HK-2 (cell line): ENCODE data around the gene CD99.

Source experiments
- DNase-seq: peaks from one replicate; pipeline ENCODE4 v3.0.0-alpha.2; 2018; ENCODE audit not compliant: unreplicated experiment

Gene CD99

DNA sequence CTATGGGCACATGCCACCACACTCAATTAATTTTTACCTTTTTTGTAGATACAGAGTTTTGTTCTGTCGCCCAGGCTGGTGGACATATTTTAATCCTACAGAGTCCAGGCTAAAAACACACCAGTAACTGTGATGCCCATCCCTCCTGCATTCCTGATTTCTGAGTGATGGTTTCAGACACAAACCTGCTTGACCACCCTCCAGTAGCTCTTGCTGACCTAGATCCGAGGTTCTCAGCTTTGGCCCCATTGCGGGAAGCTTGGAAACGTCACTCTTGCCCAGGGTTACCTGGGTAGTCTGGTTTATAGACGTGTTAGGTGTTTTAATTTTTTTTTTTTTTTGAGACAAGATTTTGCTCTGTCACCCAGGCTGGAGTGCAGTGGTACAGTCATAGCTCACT lies 7.5 kb downstream of the CD99 start:
- no peak for DNase-seq

DNA sequence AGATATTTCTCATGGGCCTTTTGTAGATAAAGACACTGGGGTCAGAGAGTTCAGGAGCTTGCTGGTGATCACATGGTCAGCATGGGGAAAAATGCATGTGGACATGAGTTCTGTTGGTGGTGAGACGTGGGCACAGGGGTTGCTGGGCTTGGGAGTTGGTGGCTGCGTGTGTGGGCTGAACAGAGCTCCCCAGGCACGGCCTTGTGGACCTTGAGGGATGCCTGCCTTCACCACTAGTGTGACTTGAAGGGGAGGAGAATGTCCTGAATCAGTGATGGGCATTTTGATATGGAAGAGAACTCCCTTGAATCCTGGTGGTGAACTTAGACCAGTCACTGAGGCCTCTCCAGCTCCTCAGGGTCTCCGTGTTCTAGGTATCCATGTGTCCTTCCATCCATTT lies 8.9 kb downstream of the CD99 start:
- no peak for DNase-seq

DNA sequence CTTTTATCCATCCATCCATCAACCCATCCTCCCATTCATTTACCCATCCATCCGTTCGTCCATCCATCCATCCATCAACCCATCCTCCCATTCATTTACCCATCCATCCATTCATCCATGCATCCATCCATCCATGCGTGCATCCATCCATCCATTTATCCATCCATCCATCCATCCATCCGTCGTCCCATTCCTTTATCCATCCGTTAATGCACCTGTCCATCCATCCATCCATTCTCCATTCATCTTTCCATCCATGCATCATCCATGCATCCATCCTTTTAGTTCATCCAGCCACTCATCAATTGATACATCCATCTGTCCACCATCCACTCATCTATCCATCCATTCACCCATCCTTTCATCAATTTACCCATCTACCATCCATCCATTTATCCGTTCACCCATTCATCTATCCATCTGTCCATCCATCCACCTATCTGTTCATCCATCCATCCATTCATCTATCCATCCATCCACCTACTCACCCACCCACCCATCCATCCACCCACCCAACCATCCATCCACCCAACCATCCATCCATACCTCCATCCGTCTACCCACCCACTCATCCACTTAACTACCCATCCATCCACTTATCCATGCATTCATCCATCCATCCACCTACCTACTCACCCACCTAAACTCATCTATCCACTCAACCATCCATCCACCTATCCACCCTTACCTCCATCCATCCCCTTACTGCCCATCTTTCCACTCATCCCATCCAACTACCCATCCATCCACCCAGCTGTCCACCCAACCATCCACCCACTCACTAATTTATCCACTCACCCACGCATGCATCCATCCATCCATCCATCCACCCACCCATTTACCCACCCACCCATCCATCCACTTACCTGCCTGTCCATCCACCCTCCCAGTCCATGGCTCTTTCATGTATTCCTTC lies 9.6 kb downstream of the CD99 start:
- DNase-seq: no peak

DNA sequence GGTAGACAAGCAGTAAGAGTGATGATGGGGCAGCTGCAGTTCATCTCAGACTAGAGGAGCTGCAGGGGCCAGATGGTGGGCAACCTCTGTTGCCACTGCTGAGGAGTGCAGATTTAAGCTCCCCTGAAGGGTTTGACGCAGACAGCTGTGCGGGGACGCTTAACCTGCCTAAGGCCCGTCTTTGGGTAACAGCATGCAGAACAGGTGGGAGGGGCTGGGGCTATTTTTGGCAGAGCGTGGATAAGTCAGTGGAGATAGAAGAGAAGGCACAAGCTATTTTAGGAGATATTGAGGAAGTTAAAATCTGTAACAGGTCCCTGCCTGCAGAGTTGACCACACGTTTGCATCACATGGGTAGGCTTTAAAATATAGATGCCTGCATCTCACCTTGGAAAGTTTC lies 10.5 kb downstream of the CD99 start:
- no peak for DNase-seq

DNA sequence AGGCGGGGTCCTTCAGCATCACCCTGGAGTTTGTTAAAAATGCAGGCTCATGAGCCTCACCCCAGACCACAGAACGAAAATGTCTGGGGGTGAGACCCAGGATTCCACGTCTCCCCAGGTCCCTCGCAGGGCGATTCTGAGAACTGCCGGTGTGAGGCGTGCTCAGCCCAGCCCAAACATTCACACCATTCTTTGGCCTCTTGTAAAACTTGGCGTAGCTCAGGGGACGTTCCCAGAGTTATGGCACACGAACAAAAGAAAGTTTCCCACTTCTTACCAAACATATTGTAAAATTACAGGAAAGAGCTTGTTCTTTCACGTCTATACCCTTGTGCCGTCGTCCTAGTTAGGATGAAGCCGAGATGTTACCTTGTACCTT lies 12.9 kb downstream of the CD99 start:
- DNase-seq: no peak

DNA sequence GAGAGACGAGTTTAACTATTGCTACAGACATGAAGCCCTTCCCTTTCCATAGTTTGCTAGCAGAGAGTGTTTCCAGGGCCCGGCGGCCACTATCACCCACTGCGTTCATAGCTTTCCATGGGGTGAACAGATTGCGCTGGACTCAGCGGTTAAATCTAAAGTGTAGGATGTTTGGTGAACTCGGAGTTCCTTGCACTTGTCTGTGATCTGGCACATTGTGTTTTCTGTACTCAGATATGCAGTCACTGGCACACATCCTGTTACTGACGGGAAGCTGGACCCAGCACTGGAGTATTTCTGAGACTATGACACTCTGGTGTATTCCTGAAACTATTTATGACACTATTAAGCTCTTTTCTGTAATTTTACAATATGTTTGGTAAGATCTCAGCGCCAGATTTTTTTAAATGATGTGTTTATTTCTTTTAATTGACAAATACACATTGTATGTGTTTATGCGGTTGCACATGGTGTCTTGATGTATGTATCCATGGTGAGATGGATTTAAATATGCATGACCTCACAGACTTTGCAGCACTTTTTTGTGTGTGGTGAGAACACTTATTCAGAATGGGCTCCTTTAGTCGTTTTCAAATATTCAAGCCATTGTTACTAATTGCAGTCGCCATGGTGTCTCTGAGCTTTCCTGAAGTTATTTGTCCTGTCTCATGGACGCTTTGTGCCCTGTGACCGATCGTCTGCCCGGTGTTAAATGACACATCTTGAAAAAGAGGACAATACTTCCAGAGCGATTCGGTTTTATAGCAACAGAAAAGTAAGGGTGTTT lies 14.1 kb downstream of the CD99 start:
- no peak for DNase-seq

DNA sequence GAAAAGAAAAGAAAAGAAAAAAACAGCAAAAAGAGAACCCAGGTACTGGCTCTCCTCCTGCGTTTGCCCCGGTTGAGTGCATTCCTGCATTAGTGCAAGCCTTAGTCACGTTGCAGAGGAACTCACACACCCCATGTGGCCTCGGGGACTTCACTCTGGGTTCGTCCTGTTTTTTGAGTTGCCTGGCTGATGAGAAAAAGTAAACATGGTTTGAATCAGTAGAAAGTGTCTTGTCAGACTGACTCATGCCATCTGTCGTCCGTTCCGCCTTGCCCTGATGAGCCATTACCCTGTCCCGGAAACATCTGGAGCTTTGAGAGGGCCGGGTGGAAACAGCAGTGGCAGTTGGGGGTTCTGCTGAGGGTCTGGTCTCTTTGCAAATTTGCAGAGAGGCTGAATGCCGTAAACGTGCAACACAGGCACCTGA lies 16.3 kb downstream of the CD99 start:
- DNase-seq: peak; percentile 71

DNA sequence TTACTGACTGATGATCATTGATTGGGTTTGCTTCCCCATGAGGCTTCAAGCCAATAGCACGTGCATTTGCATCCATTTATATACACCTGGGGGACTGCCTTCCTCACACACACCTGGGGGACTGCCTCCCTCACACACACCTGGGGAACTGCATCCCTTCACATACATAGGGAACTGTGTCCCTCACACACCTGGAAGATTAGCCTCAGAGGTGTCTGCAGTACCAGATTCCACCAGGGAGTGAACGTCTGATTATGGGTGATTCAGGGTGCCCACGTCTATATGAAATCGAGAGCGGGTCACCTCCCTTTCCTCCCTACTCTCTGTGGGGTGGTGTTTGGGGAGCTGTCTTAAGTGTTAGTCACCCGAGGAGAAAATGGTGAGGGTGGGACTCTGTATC lies 16.9 kb downstream of the CD99 start:
- no peak for DNase-seq

DNA sequence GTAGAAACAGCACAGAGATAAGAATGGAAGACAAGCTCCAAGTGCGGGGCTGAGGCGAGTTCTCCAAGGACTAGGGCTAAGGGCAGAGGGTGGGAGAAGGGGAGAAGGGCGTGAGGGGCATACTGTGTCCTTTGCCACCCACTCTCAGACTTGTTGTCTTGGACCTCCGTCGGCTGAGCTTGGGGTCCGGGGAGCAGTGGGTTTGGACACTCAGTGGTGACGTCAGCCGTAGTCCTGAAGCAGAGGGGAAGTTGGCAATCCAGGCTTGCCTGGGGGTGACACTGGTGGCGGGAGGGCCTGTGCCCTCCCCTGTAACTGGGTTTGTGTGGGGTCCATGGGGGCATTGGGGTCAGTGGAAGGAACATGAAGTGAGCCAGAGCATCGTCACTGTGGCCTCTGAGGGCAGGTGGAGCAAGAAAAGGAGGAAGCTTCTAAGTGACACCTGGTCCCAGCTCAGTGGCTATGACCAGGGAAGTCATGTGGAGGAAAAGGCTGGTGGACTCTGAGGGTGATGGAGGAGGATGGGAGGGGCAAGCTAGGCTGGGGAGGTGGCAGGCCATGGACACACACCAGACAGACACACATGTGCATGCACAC lies 17.6 kb downstream of the CD99 start:
- no peak for DNase-seq

DNA sequence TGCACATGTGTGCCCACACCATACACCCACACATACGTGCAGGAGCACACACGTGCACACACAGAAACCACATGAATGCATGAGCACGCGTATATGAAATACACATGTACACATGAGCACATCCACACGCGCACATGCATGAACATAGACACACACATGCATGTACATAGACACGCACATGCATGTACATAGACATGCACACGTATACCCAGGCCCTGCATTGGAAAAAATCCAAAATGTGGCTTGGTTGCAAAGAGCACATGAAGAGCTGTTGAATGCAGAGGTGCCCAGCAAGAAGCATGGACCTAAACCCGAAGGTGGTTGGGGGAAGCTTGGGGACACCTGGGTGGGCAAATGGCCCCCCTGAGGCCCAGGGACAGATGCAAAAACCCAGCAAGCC lies 18.5 kb downstream of the CD99 start:
- no peak for DNase-seq

DNA sequence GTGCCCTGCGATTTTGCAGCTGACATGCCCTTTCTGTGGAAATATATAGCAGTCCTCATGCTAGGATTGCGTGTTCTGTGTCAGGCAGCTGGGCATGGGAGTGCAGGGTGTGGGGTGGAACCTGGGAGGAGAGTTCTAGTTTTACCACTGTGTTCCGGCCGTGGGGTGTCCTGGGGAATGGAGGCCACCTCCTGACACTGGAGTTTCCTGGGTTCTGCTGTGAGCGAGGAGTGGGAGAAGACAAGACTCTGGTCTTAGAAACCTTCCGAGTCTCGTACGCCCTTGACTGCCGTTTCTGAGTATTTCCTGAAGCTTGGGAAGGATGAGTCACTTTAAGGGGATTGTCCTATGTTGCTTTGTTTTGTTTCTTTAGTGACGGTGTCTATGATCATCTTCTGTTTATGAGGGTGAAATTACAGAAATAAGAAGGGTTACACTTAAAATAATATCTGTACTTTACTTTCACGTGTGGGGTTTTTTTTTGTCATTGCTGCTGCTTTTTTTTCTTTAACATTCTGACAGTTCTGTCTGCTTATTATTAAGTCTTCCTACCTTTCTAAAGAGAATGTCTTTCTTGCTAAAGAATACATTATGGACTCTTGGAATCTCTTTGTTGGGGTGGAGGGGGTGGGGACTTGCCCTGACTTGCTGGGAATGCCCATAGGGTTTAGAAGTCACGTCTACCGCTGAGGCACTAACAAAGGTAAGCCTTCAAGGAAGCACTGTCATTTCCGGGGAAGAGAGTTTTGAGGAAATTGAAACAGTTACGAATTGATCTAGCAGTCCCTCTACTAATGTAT lies 19.1 kb downstream of the CD99 start:
- DNase-seq: peak; percentile 17

DNA sequence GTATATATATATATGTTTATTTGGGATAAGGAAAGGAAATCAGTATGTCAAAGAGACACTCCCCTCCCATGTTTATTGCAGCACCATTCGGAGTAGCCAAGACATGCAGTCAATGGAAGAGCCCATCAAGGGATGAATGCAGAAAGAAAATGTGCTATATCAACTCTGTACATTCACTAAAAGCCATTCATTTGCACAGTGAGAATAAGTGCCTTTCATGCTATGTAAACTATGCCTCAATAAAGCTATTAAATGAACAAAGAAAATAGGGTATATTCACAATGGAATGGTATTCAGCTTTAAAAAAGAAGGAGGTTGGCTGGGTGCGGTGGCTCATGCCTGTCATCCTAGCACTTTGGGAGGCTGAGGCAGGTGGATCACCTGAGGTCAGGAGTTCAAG lies 20.3 kb downstream of the CD99 start:
- no peak for DNase-seq

DNA sequence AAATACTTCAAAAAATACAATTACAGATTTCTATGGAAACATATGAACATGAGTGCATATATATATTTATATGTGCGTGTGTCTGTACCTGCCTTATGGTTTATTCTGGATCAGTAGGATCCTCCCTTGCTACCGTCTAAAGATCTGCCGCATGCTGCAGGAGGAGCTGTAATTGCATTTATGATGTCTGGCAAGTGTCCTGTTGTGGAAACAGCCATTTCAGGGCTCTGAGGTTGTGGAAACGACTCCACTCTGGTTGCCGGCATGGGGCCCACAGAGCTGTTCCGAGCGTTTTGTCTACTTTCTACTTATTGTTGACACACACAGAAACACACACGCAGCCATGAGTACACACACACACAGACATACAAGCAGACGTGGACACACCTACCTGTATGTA lies 21.3 kb downstream of the CD99 start:
- no peak for DNase-seq

DNA sequence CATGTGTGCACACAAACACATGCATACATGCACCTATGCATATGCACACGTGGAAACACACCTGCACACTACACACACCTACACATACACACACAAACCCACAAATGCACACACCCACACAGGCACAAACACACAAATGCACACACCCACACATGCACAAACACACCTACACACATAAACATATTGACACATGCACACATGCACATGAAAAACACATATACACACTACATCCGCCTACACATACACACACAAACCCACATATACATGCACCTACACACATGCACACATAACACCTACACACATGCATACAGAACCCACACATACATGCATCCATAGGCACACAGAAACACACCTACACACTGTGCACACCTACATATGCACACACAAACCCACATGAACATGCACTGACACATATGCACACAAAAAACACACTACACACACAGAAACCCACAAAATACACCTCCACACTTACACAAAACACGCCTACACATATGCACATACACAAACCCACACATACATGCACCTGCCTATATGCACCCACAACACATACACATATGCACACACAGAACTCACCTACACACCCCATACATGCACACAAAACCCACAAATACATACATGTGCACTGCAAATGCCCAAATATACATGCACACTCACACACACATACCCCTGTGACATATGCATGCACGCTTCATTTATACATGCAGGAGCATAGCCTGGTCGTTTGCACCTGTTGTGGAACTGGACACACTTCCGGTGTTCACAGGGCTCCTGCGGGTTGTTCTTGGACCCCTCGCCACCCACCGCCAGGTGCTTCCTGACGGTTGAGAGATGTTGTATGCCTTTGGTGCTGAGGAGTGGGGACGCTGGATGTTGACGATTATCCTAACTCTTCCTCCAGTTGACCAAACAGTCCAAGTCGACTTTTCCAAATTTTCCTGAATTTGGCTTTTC lies 22.1 kb downstream of the CD99 start:
- no peak for DNase-seq

DNA sequence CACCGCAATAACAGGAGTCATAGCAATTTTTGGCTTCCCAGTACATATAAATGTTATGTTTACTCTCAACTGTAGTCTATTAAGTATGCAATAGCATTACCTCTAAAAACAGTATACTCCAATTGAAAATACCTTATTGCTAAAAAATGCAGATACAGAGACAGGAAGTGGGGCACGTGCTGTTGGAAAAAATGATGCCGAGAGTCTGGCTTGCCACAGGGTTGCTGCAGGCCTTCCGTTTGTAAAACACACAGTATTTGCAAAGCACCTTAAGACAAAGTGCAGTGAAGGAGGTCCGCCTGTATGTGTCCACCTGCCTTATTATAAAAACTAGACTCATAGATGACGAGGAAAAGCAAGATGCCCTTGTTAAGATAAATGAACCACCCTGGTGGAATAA lies 23.5 kb downstream of the CD99 start:
- no peak for DNase-seq

DNA sequence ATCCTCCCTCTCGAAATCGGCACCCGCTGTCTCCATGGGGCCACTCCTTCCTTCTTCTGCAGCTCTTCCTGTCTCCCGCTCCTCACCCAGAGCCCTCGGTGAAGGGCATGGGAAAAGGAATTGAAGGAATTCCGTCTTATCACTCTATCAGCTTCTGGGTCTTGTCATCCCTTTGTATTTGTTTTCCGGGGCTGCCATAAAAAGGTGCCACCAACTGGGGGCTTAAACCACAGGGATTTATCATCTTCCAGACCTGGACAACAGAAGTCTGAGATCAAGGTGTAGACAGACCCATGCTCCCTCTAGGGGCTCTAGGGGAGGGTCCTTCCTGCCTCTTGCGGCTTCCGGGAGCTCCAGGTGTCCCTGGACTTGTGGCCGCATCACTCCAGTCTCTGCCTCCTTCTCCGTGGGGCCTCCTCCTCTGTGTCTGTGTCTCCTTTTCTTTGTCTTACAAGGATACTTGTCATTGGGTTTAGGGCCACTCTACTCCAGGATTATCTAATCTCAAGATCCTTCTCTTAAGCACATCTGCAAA lies 24.0 kb downstream of the CD99 start:
- DNase-seq: no peak

DNA sequence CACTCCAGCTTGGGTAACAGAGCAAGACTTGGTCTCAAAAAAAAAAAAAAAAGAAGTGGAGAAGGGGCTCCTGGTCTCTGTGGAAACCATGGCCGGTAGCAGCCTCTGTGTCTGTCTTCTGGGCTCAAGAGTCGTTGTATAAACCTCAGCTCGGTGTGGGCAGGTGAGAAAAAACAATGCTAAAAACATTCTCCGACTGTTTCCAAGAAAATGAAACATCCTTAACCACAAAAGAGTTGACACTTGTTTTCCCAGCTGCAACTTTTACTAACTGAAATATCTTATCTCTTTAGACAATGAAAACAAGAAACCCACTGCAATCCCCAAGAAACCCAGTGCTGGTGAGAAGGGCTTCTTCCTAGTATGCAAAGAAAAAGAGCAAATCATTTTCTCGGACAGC lies 26.2 kb downstream of the CD99 start:
- no peak for DNase-seq

DNA sequence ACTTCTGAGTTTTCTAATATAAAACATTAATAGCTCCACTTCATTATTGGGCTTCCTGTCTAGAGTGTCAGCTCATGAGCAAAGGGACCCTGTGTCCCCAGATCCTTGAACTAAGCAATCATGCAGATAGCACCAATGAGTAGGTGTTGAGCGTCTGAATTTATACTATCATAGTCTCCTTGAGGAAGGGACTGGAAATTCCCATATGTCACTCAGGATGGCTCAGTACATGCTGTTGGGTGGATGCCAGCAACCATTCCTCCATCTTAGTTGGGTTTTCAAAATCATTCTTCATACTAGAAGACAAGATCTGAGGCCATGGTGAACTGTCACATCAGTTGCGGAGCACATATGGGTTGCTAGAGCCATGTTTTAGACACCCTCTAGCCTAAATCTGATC lies 27.7 kb downstream of the CD99 start:
- no peak for DNase-seq

DNA sequence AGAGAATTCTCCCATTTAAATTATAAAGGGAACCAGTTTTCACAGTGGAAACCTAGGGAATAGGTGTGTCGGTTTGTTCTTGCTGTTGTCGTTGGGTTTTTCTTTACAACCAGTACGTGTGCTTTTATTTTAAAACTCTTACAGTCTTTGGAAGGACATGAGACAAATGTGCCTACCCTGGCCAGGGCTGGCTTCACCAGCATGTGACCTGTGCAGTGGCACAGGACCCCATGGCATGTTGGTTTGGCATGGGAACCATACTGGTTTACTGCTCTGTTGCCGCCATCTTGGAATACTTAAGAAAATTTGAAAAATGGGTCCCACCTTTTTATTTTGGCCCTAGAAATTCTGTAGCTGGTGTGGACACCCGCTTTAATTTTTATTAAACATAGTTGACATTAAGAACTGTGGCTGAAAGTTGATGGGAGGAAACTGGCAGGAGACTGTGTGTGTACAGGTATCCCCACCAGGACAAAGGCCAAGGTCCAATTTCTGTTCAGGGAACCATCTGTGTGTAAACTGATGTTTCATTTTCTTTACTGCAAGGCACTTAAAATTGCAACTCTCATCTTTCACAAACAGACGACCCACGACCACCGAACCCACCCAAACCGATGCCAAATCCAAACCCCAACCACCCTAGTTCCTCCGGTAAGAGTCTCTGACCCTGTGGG lies 28.8 kb downstream of the CD99 start:
- no peak for DNase-seq

DNA sequence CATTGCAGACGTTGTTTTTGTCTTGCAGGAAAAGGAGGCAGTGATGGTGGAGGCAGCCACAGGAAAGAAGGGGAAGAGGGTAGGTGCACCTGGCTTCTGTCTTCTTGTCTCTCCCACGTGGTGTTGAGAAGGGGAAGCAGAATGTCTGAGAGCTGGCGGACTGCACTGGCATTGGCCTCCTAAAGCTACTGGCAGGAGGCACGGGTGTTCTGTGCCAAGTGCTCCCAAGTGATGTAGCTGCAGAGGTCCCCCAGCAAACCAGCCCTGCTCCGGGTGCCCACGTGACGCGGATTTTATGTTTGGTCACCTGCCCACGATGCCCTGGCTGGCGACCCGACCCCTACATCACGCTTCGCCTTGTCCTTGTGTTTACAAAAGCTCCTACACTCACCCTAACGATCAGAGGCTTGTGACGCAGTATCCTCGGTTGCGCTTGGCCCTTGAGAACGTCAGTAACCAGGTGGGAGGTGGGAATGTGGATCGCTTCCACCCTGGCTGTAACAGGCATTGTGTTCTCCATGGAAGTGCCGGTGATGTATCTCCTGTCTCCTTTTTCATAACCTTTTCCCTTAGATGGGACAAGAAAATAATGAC lies 32.3 kb downstream of the CD99 start:
- no peak for DNase-seq
